ENCODE data around the gene XPNPEP1. TPM values are rescaled to one million over a fixed set of nuclear protein-coding genes. Genes with fewer than 3 reads are reported as not detected.

The XPNPEP1 gene
- total RNA-seq, 2 experiments from 2014 or later: 50.3 to 54.3 TPM

DNA sequence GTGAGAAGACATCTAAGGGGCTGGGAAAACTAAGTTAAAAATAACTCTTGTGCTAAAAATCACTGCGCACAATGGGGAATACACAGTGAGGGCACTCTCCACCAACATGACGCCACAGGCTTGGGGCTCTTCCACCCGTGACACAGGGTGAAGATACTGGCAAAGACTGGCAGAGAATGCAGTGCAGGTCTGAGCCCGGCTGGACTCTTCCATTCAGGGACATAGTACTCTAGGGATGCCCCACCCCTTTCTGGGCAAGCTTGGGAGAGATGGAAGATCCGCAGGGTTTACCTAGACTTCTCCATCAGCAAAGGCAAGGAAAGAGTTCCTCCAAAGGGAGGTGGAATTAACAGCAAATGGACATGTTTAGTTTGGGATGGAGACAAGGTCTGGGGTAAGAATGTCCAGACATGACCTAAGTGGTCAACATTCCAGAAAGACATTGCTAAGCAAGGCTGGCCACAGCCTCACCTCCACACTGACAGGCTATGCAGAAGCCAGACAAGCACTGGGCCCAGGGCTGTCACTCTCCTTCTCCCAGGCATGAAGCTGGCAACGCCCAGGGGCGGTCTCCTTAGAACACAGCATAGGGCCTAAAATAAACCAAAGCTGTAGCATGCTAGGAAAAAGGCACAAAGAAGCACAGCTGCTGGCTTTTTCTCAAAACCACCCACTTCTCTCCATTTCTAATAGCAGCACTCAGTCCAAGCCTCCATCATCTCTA is 28.1 kb downstream of the XPNPEP1 start:
- ATAC-seq (ENCODE audit: poor library complexity): no peak
- peaks cover 51% of the 10 kb centered on the region for H3K4me1 Mint-ChIP-seq (ENCODE audit: low read depth)
- H3K27me3 ChIP-seq (ENCODE audit: control insufficient read depth in 1 of 2, insufficient read depth in 2 of 2, low read length in 2 of 2): no peaks in the 10 kb centered on the region
- no peak overlapping the region for H3K4me3 Mint-ChIP-seq
- H3K4me3 ChIP-seq (ENCODE audit: low read length): no peak overlapping the region
- POLR2A ChIA-PET: interaction anchor here (0.7 kb wide), 1 partner anchor 113 kb away, joined by 3 read pairs; no protein-coding TSS in a partner anchor
- H3K27me3 Mint-ChIP-seq: no peaks in the 10 kb centered on the region
- CTCF ChIA-PET: interaction anchor here (1.1 kb wide), 1 partner anchor 11 kb away, joined by 3 read pairs; no protein-coding TSS in a partner anchor
- peaks cover 33% of the 10 kb centered on the region for H3K36me3 ChIP-seq (ENCODE audit: insufficient read depth, low read length)
- TF ChIP-seq, protein P1, sequence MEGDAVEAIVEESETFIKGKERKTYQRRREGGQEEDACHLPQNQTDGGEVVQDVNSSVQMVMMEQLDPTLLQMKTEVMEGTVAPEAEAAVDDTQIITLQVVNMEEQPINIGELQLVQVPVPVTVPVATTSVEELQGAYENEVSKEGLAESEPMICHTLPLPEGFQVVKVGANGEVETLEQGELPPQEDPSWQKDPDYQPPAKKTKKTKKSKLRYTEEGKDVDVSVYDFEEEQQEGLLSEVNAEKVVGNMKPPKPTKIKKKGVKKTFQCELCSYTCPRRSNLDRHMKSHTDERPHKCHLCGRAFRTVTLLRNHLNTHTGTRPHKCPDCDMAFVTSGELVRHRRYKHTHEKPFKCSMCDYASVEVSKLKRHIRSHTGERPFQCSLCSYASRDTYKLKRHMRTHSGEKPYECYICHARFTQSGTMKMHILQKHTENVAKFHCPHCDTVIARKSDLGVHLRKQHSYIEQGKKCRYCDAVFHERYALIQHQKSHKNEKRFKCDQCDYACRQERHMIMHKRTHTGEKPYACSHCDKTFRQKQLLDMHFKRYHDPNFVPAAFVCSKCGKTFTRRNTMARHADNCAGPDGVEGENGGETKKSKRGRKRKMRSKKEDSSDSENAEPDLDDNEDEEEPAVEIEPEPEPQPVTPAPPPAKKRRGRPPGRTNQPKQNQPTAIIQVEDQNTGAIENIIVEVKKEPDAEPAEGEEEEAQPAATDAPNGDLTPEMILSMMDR (IDR thresholded peaks at IDR 0.05): no peak
- H3K27ac ChIP-seq (ENCODE audit: low read depth in 1 of 2, low read length in 2 of 2): no peak overlapping the region
- H3K4me1 ChIP-seq (ENCODE audit: insufficient read depth, low read length): peaks cover 15% of the 10 kb centered on the region
- H3K27ac Mint-ChIP-seq: peak overlapping the region; percentile 2
- H3K9me3 Mint-ChIP-seq: no peaks in the 10 kb centered on the region
- H3K9me3 ChIP-seq (ENCODE audit: control insufficient read depth in 1 of 2, insufficient read depth in 1 of 2, low read length in 2 of 2): no peaks in the 10 kb centered on the region
- peaks cover 66% of the 10 kb centered on the region for H3K36me3 Mint-ChIP-seq (ENCODE audit: low read depth)
- DNase-seq: no peak
- intact Hi-C loops (cut with DNase I, micrococcal nuclease): loop anchor here in 1 of 2 experiments (5.0 kb wide), 1 partner anchor 42 kb away; no protein-coding TSS in a partner anchor

DNA sequence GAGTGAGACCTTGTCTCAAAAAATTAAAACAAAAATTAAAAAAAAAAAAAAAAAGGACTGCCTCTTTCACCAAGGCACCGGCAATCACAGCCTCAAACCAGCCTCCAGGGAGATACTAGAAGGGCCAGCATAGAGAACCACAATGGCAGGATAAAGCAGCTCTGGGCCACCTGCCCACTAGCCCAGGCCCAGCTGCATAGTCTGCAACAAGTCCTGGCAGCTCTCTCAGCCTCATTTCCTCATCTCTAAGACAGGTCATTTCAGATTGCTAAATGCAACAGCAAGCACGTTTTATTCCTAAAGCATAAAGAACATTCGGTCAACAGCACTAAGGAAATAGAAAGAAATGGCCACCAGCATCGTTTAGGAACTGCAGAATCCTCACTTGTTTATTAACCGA is 28.8 kb downstream of the XPNPEP1 start:
- ATAC-seq (ENCODE audit: poor library complexity): no peak
- Mint-ChIP-seq H3K4me3 (no peak overlapping the region), H3K36me3 (ENCODE audit: low read depth) (peaks cover 64% of the 10 kb centered on the region), H3K27me3 (no peaks in the 10 kb centered on the region), H3K27ac (no peak overlapping the region), H3K4me1 (ENCODE audit: low read depth) (peaks cover 43% of the 10 kb centered on the region), H3K9me3 (no peaks in the 10 kb centered on the region)
- H3K27me3 ChIP-seq (ENCODE audit: control insufficient read depth in 1 of 2, insufficient read depth in 2 of 2, low read length in 2 of 2): no peaks in the 10 kb centered on the region
- intact Hi-C loops (cut with DNase I, micrococcal nuclease): no loop called here
- H3K9me3 ChIP-seq (ENCODE audit: control insufficient read depth in 1 of 2, insufficient read depth in 1 of 2, low read length in 2 of 2): no peaks in the 10 kb centered on the region
- TF ChIP-seq, protein P1 (IDR thresholded peaks at IDR 0.05): no peak
- peaks cover 15% of the 10 kb centered on the region for H3K4me1 ChIP-seq (ENCODE audit: insufficient read depth, low read length)
- H3K4me3 ChIP-seq (ENCODE audit: low read length): no peak overlapping the region
- ChIA-PET POLR2A (no interaction called here), CTCF (interaction anchor here (1.1 kb wide), 1 partner anchor 10 kb away, joined by 3 read pairs; no protein-coding TSS in a partner anchor)
- no peak overlapping the region for H3K27ac ChIP-seq (ENCODE audit: low read depth in 1 of 2, low read length in 2 of 2)
- no peak for DNase-seq
- H3K36me3 ChIP-seq (ENCODE audit: insufficient read depth, low read length): peaks cover 34% of the 10 kb centered on the region

DNA sequence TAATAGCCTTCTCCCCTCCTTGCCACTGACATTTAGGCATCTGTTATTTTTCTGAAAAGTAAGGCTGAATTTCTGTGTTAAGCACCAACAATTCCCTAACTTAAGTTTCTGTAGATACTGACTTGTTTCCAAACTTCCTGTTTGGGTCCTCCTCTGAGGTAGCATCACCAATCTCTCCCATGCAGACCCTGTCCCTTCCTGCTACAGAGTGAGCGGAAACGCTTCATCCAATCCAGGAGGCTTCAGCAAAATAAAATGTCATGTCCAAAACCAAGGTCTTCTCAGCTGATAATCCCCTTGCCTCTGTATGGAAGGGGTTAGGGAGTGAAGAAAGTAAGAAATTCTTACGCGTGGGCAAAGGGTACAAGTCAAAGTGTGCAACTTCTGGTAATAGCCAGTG is 29.9 kb downstream of the XPNPEP1 start:
- Histone ChIP-seq H3K36me3 (ENCODE audit: insufficient read depth, low read length) (peaks cover 30% of the 10 kb centered on the region), H3K4me1 (ENCODE audit: insufficient read depth, low read length) (peaks cover 15% of the 10 kb centered on the region), H3K9me3 (ENCODE audit: control insufficient read depth in 1 of 2, insufficient read depth in 1 of 2, low read length in 2 of 2) (no peaks in the 10 kb centered on the region), H3K27ac (ENCODE audit: low read depth in 1 of 2, low read length in 2 of 2) (no peak overlapping the region), H3K4me3 (ENCODE audit: low read length) (no peak overlapping the region), H3K27me3 (ENCODE audit: control insufficient read depth in 1 of 2, insufficient read depth in 2 of 2, low read length in 2 of 2) (no peaks in the 10 kb centered on the region)
- peaks cover 74% of the 10 kb centered on the region for H3K36me3 Mint-ChIP-seq (ENCODE audit: low read depth)
- no peaks in the 10 kb centered on the region for H3K27me3 Mint-ChIP-seq
- TF ChIP-seq, protein P1 (IDR thresholded peaks at IDR 0.05): no peak
- intact Hi-C loops (cut with DNase I, micrococcal nuclease): no loop called here
- no peak for ATAC-seq (ENCODE audit: poor library complexity)
- no peak for DNase-seq
- H3K4me1 Mint-ChIP-seq (ENCODE audit: low read depth): peaks cover 43% of the 10 kb centered on the region
- peak overlapping the region; percentile 17 for H3K27ac Mint-ChIP-seq
- H3K4me3 Mint-ChIP-seq: no peak overlapping the region
- H3K9me3 Mint-ChIP-seq: no peaks in the 10 kb centered on the region
- ChIA-PET POLR2A (interaction anchor here (1.7 kb wide), 1 partner anchor 9 kb away, joined by 10 read pairs; no protein-coding TSS in a partner anchor), CTCF (no interaction called here)
